Osteoblast (primary cell): ENCODE measurements around the gene CCDC178. TPM values are rescaled to one million over a fixed set of nuclear protein-coding genes. Genes with fewer than 3 reads are reported as not detected.

Experiments
- DNase-seq: peaks from one replicate; pipeline ENCODE4 v3.0.0; 2011; ENCODE audit warnings: low spot score, mixed read lengths; ENCODE audit not compliant: insufficient read length; ENCODE audit errors: missing footprints
- H2AFZ ChIP-seq: 2 replicates; pipeline ENCODE4 v1.6.0; 2011; ENCODE audit warnings: mild to moderate bottlenecking, low read length
- H3K27ac ChIP-seq: 2 replicates; pipeline ENCODE4 v1.5.1; 2011; ENCODE audit warnings: mild to moderate bottlenecking, low read depth, low read length, moderate library complexity
- H3K27me3 ChIP-seq: 2 replicates; pipeline ENCODE4 v1.6.0; 2012; ENCODE audit warnings: mild to moderate bottlenecking, control low read depth, inconsistent platforms, low read length, moderate library complexity; ENCODE audit not compliant: insufficient read depth
- H3K36me3 ChIP-seq: 2 replicates; pipeline ENCODE4 v1.5.1; 2011; ENCODE audit warnings: mild to moderate bottlenecking, low read length, control low read depth, moderate library complexity; ENCODE audit not compliant: insufficient read depth
- H3K4me1 ChIP-seq: 2 replicates; pipeline ENCODE4 v1.5.1; 2011; ENCODE audit warnings: mild to moderate bottlenecking, low read length, control low read depth, moderate library complexity; ENCODE audit not compliant: insufficient read depth
- H3K4me2 ChIP-seq: 2 replicates; pipeline ENCODE4 v1.6.0; 2011; ENCODE audit warnings: mild to moderate bottlenecking, low read length; ENCODE audit not compliant: insufficient read depth
- H3K4me3 ChIP-seq: fragments of 200-600 bp; sonication (generic); 3 replicates; pipeline ENCODE4 v1.5.1; 2012; ENCODE audit warnings: mild to moderate bottlenecking, low read length, inconsistent platforms; ENCODE audit not compliant: insufficient read depth
- H3K79me2 ChIP-seq: 2 replicates; pipeline ENCODE4 v1.6.0; 2012; ENCODE audit warnings: mild to moderate bottlenecking, low read length, control low read depth, inconsistent platforms; ENCODE audit not compliant: insufficient read depth
- H3K9me3 ChIP-seq: 2 replicates; pipeline ENCODE4 v1.5.1; 2011; ENCODE audit warnings: low read depth, low read length, control low read depth
- H4K20me1 ChIP-seq: 2 replicates; pipeline ENCODE4 v1.6.0; 2012; ENCODE audit warnings: mild to moderate bottlenecking, low read length, control low read depth; ENCODE audit not compliant: insufficient read depth
- total RNA-seq: library from RNA; depleted of rRNA; stranded (reverse); fragments of >200 nt; gene quantifications from 2 replicates; pipeline ENCODE4 v1.2.3, GENCODE V29; 2012
- TF ChIP-seq, protein P1 (sequence below): IDR thresholded peaks from 2 replicates; pipeline ENCODE4 v1.5.1; 2011; ENCODE audit warnings: mild to moderate bottlenecking, low read depth, low read length, moderate library complexity; ENCODE audit errors: extremely low read depth

Gene CCDC178
- total RNA-seq, 1 donor, result not detected

DNA sequence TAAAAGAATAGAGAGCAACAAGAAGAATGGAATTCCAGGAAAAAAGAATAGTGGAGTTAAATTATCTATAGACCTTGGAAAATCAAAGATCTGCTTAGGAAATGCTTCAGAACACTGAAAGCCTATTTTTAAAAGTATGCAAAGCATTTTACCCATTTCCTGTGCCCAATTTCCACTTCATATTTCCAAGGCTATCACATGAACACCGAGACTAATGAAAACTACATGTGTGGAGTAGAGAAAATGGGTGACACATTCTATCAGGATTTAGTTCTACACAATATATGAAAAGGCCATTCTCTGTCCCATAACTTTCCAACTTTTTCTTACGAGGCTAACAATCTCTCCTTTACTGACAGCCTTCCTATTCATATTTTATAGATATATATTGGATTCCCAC is 279.4 kb downstream of the CCDC178 start:
- Histone ChIP-seq H3K79me2 (no peaks in the 10 kb centered on the region), H2AFZ (no peak overlapping the region)

DNA sequence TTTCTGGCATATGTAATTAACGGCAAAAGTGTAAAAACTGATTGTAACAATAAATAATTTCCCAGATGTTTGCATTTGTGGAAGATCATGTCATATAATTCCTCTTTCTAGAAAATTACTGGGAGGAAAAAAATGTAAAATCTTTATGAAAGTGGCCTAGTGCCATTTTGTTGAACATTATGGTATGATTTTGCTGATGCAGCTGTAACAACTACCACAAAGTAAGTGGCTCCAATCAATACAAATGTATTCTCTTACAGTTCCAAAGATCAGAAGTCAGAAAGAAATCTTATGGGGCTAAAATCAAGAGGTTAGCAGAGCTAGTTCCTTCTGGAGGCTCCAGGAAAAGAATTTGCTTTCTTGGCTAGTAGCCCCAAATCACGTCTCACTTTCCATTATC is 281.4 kb downstream of the CCDC178 start:
- Histone ChIP-seq H3K27ac (no peak overlapping the region), H2AFZ (no peak overlapping the region), H3K4me3 (no peak overlapping the region), H3K36me3 (no peaks in the 10 kb centered on the region), H4K20me1 (no peaks in the 10 kb centered on the region), H3K4me1 (no peaks in the 10 kb centered on the region), H3K79me2 (no peaks in the 10 kb centered on the region), H3K9me3 (no peaks in the 10 kb centered on the region), H3K27me3 (no peaks in the 10 kb centered on the region), H3K4me2 (no peak overlapping the region)
- no peak for DNase-seq
- TF ChIP-seq, protein P1, sequence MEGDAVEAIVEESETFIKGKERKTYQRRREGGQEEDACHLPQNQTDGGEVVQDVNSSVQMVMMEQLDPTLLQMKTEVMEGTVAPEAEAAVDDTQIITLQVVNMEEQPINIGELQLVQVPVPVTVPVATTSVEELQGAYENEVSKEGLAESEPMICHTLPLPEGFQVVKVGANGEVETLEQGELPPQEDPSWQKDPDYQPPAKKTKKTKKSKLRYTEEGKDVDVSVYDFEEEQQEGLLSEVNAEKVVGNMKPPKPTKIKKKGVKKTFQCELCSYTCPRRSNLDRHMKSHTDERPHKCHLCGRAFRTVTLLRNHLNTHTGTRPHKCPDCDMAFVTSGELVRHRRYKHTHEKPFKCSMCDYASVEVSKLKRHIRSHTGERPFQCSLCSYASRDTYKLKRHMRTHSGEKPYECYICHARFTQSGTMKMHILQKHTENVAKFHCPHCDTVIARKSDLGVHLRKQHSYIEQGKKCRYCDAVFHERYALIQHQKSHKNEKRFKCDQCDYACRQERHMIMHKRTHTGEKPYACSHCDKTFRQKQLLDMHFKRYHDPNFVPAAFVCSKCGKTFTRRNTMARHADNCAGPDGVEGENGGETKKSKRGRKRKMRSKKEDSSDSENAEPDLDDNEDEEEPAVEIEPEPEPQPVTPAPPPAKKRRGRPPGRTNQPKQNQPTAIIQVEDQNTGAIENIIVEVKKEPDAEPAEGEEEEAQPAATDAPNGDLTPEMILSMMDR, result no peak

More for the DNA sequence above, 279.4 kb downstream of the CCDC178 start:
- Histone ChIP-seq H3K4me1 (no peaks in the 10 kb centered on the region), H3K4me3 (no peak overlapping the region), H3K36me3 (no peaks in the 10 kb centered on the region), H3K4me2 (no peak overlapping the region), H4K20me1 (no peaks in the 10 kb centered on the region), H3K9me3 (no peaks in the 10 kb centered on the region), H3K27ac (no peak overlapping the region), H3K27me3 (no peaks in the 10 kb centered on the region)
- TF ChIP-seq, protein P1, result no peak
- DNase-seq, result no peak

DNA sequence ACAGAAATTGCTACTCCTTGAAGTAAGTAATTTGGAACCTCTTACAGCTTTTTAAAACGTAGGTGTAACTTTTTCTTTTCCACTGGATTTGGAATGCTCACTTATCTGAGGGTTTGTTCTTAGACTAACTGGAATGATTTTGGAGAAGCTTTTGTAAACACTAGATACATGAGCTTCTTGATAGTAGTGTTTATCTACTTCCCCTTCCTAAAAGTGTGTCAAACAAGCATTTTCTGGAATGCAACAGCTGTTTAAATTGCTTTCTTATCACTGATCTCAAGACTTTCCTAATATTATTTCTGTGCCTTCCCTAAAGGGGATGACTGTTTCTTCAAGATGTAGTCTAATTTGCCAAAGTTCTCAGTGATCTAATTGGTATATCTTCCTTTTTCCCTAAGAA is 282.6 kb downstream of the CCDC178 start:
- no peaks in the 10 kb centered on the region for H4K20me1 ChIP-seq
- H3K27ac ChIP-seq, result no peak overlapping the region
- H2AFZ ChIP-seq, result no peak overlapping the region
- no peaks in the 10 kb centered on the region for H3K9me3 ChIP-seq
- H3K4me2 ChIP-seq, result no peak overlapping the region
- no peak overlapping the region for H3K4me3 ChIP-seq
- no peak for DNase-seq
- no peaks in the 10 kb centered on the region for H3K79me2 ChIP-seq
- no peaks in the 10 kb centered on the region for H3K4me1 ChIP-seq
- TF ChIP-seq, protein P1, result no peak
- H3K36me3 ChIP-seq, result no peaks in the 10 kb centered on the region
- no peaks in the 10 kb centered on the region for H3K27me3 ChIP-seq

DNA sequence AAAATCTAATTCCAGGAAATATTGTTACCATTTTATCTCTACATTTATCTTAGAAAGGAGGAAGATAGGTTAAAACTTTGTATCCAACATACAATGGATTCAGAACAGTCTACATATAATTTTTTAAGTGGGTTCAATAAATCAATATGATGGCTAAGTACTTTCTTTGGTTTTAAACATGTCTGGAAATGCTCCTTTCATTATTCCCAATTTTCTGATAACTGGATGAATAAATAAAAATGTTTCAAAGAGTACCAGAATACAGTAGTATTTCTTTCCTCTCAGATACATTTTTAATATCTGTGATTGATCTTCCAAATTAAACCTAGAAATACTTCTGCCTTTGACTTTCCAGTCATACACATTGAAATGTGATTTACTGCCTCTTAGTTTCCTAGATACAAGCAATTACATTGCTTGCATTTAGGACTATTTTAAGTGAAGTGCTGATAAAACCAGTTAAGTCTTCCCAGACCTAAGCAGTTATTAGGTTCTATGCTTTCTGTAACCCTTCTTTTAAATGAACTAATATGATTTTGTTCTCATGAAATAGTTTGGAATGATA is 283.5 kb downstream of the CCDC178 start:
- Histone ChIP-seq H3K9me3 (no peaks in the 10 kb centered on the region), H3K36me3 (no peaks in the 10 kb centered on the region), H4K20me1 (no peaks in the 10 kb centered on the region), H3K4me1 (no peaks in the 10 kb centered on the region), H3K79me2 (no peaks in the 10 kb centered on the region), H3K27me3 (no peaks in the 10 kb centered on the region), H2AFZ (no peak overlapping the region), H3K27ac (no peak overlapping the region), H3K4me2 (no peak overlapping the region), H3K4me3 (no peak overlapping the region)
- DNase-seq, result no peak
- TF ChIP-seq, protein P1, result no peak
